ENCODE measurements around the gene ZSCAN23. TPM values are rescaled to one million over a fixed set of nuclear protein-coding genes. Genes with fewer than 3 reads are reported as not detected.
A peak's percentile ranks its signal among the peaks of the same experiment; 100 is the strongest.

Gene ZSCAN23
- total and polyA plus RNA-seq, 9 of the 15 experiments (the other 6 are each of a cell fraction or from before 2014, with no cell fraction given), result 0.05 to 0.29 (median 0.21) TPM; not detected in 1

DNA sequence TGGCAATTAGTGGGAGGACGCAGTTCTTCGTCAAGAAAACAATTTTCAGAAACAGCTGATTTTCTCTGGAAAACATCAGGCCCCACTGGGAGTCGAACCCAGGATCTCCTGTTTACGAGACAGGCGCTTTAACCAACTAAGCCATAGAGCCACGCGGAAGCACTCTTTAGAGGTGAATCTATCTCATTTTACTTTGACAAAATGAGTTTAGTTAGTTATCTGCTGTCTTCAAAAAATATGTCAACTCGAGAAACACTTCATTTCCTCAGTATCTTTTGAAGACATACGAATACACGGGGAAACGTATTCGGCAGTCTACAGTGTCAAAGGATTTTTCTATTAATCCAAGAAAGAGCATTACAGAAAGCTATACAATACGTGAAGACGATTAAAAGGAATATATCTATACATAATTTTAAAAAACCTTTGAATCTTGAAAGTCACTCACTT lies 45.6 kb upstream of the ZSCAN23 start (continued):
- TF ChIP-seq, protein P1, sequence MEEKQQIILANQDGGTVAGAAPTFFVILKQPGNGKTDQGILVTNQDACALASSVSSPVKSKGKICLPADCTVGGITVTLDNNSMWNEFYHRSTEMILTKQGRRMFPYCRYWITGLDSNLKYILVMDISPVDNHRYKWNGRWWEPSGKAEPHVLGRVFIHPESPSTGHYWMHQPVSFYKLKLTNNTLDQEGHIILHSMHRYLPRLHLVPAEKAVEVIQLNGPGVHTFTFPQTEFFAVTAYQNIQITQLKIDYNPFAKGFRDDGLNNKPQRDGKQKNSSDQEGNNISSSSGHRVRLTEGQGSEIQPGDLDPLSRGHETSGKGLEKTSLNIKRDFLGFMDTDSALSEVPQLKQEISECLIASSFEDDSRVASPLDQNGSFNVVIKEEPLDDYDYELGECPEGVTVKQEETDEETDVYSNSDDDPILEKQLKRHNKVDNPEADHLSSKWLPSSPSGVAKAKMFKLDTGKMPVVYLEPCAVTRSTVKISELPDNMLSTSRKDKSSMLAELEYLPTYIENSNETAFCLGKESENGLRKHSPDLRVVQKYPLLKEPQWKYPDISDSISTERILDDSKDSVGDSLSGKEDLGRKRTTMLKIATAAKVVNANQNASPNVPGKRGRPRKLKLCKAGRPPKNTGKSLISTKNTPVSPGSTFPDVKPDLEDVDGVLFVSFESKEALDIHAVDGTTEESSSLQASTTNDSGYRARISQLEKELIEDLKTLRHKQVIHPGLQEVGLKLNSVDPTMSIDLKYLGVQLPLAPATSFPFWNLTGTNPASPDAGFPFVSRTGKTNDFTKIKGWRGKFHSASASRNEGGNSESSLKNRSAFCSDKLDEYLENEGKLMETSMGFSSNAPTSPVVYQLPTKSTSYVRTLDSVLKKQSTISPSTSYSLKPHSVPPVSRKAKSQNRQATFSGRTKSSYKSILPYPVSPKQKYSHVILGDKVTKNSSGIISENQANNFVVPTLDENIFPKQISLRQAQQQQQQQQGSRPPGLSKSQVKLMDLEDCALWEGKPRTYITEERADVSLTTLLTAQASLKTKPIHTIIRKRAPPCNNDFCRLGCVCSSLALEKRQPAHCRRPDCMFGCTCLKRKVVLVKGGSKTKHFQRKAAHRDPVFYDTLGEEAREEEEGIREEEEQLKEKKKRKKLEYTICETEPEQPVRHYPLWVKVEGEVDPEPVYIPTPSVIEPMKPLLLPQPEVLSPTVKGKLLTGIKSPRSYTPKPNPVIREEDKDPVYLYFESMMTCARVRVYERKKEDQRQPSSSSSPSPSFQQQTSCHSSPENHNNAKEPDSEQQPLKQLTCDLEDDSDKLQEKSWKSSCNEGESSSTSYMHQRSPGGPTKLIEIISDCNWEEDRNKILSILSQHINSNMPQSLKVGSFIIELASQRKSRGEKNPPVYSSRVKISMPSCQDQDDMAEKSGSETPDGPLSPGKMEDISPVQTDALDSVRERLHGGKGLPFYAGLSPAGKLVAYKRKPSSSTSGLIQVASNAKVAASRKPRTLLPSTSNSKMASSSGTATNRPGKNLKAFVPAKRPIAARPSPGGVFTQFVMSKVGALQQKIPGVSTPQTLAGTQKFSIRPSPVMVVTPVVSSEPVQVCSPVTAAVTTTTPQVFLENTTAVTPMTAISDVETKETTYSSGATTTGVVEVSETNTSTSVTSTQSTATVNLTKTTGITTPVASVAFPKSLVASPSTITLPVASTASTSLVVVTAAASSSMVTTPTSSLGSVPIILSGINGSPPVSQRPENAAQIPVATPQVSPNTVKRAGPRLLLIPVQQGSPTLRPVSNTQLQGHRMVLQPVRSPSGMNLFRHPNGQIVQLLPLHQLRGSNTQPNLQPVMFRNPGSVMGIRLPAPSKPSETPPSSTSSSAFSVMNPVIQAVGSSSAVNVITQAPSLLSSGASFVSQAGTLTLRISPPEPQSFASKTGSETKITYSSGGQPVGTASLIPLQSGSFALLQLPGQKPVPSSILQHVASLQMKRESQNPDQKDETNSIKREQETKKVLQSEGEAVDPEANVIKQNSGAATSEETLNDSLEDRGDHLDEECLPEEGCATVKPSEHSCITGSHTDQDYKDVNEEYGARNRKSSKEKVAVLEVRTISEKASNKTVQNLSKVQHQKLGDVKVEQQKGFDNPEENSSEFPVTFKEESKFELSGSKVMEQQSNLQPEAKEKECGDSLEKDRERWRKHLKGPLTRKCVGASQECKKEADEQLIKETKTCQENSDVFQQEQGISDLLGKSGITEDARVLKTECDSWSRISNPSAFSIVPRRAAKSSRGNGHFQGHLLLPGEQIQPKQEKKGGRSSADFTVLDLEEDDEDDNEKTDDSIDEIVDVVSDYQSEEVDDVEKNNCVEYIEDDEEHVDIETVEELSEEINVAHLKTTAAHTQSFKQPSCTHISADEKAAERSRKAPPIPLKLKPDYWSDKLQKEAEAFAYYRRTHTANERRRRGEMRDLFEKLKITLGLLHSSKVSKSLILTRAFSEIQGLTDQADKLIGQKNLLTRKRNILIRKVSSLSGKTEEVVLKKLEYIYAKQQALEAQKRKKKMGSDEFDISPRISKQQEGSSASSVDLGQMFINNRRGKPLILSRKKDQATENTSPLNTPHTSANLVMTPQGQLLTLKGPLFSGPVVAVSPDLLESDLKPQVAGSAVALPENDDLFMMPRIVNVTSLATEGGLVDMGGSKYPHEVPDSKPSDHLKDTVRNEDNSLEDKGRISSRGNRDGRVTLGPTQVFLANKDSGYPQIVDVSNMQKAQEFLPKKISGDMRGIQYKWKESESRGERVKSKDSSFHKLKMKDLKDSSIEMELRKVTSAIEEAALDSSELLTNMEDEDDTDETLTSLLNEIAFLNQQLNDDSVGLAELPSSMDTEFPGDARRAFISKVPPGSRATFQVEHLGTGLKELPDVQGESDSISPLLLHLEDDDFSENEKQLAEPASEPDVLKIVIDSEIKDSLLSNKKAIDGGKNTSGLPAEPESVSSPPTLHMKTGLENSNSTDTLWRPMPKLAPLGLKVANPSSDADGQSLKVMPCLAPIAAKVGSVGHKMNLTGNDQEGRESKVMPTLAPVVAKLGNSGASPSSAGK (IDR thresholded peaks at IDR 0.05), result no peak
- TF ChIP-seq BRF1 (IDR thresholded peaks at IDR 0.05; ENCODE audit: borderline replicate concordance, extremely low read depth, insufficient read length) (peak; percentile 51), ZNF184 (CRISPR knock-in tag; IDR thresholded peaks at IDR 0.05) (no peak), E2F1 (CRISPR knock-in tag; IDR thresholded peaks at IDR 0.05) (no peak; the same call in 1 of the 2 replicates), KAT7 (CRISPR knock-in tag; IDR thresholded peaks at IDR 0.05; ENCODE audit: borderline replicate concordance) (0 out of 2 replicates have a peak, but pooled peaks have one; percentile 22), SETDB1 (IDR thresholded peaks at IDR 0.05; ENCODE audit: low read length) (no peak), KHSRP (IDR thresholded peaks at IDR 0.05) (peak; percentile 76), RCOR1 (IDR thresholded peaks at IDR 0.05; ENCODE audit: borderline replicate concordance in 1 of 2, low read depth in 2 of 2, low read length in 2 of 2) (peak in 1 of 2 experiments; percentile 42; a peak in 1 of 4 replicates), ZFP30 (CRISPR knock-in tag; IDR thresholded peaks at IDR 0.05; ENCODE audit: borderline replicate concordance) (0 out of 2 replicates have a peak, but pooled peaks have one; percentile 9), ZNF3 (CRISPR knock-in tag; IDR thresholded peaks at IDR 0.05) (peak; percentile 73; the same call in 1 of the 2 replicates), NFIC (IDR thresholded peaks at IDR 0.05) (peak; percentile 51; the same call in 1 of the 2 replicates), RBBP5 (IDR thresholded peaks at IDR 0.05; ENCODE audit: borderline replicate concordance, insufficient read depth, low read length, poor library complexity, severe bottlenecking) (no peak), FUS (optimal IDR thresholded peaks at IDR 0.05; ENCODE audit: low read depth, low read length) (no peak), RBM22 (IDR thresholded peaks at IDR 0.05; ENCODE audit: low read depth, low read length, poor library complexity, severe bottlenecking) (peak; percentile 34)
